PFSK-1 (cell line): ENCODE results near the gene LCOR.

Experiments used
- FOXP2 ChIP-seq: optimal IDR thresholded peaks from 2 replicates; pipeline ENCODE3; 2011; ENCODE audit warnings: borderline replicate concordance, control low read depth, inconsistent platforms; ENCODE audit not compliant: insufficient read depth; ENCODE audit errors: extremely low read length, extremely low read depth
- POLR2AphosphoS5 ChIP-seq: IDR thresholded peaks from 2 replicates; pipeline ENCODE4 v1.6.1; 2012; ENCODE audit warnings: low read depth, mild to moderate bottlenecking, control low read depth, low read length, moderate library complexity
- REST ChIP-seq, 2 experiments: IDR thresholded peaks; 2 replicates each; pipeline versions ENCODE4 v1.6.1 to v1.8.0; 2011 to 2012; ENCODE audit warnings: low read depth in 2 of 2, low read length in 2 of 2, control low read depth in 1 of 2, inconsistent platforms in 1 of 2, mild to moderate bottlenecking in 1 of 2, moderate library complexity in 1 of 2; ENCODE audit not compliant: insufficient read depth in 1 of 2
- SIN3A ChIP-seq: IDR thresholded peaks from 2 replicates; pipeline ENCODE4 v1.6.1; 2012; ENCODE audit warnings: mild to moderate bottlenecking, low read length, moderate library complexity, borderline replicate concordance; ENCODE audit not compliant: insufficient read depth
- TAF1 ChIP-seq: IDR thresholded peaks from 2 replicates; pipeline ENCODE4 v1.6.1; 2012; ENCODE audit warnings: low read length, control low read depth, borderline replicate concordance; ENCODE audit not compliant: insufficient read depth

Gene LCOR

DNA sequence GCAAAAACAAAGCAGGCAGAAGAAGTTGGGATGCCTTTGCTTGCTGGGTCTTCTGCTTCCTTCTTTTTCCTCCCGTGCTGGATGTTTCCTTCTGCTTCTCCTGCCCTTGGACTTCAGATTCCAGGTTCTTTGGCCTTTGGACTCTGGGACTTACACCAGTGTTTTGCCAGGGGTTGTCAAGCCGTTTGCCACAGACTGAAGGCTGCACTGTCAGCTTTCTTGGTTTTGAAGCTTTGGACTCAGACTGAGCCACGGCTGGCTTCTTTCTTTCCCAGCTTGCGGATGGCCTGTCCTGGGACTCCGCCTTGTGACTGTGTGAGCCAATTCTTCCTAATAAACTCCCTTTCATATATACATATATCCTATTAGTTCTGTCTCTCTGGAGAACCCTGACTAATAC, 11.3 kb upstream of the LCOR start:
- no peak for TF ChIP-seq REST (IDR thresholded peaks at IDR 0.05; ENCODE audit: insufficient read depth in 1 of 2, low read depth in 2 of 2, low read length in 2 of 2)
- no peak for TF ChIP-seq TAF1
- no peak for TF ChIP-seq SIN3A
- no peak for TF ChIP-seq POLR2AphosphoS5

DNA sequence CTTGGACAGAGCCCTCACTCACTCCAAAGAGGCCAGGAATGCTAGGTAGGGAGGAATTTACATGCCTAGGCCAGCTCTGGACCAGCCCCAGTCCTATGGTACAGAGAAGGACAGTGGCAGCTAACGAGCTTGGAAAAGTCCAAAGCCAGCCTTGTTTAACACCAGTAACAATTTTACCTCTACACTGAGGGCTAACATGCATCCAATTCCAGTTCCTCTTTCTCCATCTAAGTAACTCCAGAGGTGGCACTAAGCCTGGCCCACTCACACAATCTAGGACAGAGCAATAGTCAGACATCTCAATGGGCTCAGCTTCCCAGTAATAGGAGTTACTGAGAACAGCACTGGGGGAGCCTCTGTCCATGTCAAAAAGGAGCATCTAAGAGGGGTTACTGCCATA, 5.7 kb upstream of the LCOR start:
- TF ChIP-seq SIN3A (no peak), POLR2AphosphoS5 (no peak), TAF1 (no peak), REST (IDR thresholded peaks at IDR 0.05; ENCODE audit: insufficient read depth in 1 of 2, low read depth in 2 of 2, low read length in 2 of 2) (no peak), FOXP2 (no peak)

DNA sequence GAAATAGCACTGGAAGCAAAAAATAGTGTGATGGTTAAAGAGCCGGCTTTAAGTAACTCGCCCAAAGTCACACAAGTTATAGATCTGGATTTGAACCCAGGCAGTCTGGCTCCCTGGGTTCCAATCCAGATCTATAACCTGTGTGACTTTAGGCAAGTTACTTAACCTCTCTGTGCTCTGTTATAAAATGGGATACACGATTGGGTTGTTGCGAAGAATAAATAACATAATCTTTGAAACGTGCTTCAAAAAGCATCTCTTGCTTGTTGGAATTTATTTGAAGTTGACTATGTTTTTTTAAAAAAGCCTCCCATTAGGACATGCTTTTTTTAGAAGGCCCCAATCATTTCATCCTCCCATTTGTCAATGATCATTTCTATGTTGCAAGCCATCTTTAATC, 3.5 kb upstream of the LCOR start:
- TF ChIP-seq POLR2AphosphoS5 (no peak), FOXP2 (no peak), TAF1 (no peak), SIN3A (no peak)

GRCh38 chr10:96829029-96829773, 2.9 kb upstream of the LCOR start:
- TF ChIP-seq SIN3A (no peak), POLR2AphosphoS5 (no peak), FOXP2 (no peak), TAF1 (no peak), REST (IDR thresholded peaks at IDR 0.05; ENCODE audit: insufficient read depth in 1 of 2, low read depth in 2 of 2, low read length in 2 of 2) (no peak)

DNA sequence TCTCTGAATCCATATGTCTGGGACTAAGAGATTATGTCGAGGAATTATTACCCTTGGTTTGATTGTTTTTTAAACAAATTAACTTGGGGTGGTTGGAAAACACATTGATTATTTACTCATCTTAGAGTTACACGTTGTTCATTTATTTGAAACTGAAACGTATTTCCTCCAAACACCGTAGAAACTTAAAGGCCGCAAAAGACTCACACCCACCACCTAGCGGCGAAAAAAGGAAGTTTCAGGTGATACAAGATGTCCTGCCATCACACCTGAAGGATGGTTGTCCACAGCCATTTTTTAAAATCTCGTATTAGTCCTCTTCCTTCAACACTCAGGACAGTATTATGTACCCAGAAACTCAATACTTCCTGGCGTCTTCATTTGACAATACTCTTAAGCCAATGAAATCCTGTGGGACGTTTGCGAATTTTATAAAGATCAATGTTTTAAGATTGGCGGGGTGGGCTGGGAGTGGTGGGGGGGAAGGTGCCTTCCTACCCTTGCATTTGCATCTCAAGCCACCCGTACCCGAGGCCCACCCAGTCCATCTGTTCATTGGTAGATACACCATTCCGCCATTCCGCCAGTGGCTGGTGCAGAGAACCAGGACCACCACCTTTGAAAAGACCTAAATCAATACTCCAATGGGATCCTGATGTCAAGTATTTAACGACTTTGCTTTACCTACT, 1.4 kb upstream of the LCOR start:
- TF ChIP-seq FOXP2 (no peak), TAF1 (no peak), POLR2AphosphoS5 (no peak), SIN3A (no peak), REST (IDR thresholded peaks at IDR 0.05; ENCODE audit: insufficient read depth in 1 of 2, low read depth in 2 of 2, low read length in 2 of 2) (no peak)
